Measurements from ENCODE around the gene TBC1D22A.

- TF ChIP-seq CTCF (IDR thresholded peaks at IDR 0.05) = no peak
- no peak for TF ChIP-seq POLR2A (IDR thresholded peaks at IDR 0.05)
Observed at GRCh38 chr22:47161631-47162030, 399.2 kb downstream of the TBC1D22A start.
